ENCODE measurements around the gene NAALADL2. TPM values are rescaled to one million over a fixed set of nuclear protein-coding genes. Genes with fewer than 3 reads are reported as not detected.

Gene NAALADL2
- total RNA-seq, 1 donor from 2014 or later: 2.8 TPM

GRCh38 chr3:175558261-175558660, 699.1 kb downstream of the NAALADL2 start:
- H3K27ac Mint-ChIP-seq (ENCODE audit: unreplicated experiment): no peak overlapping the region
- no peaks in the 10 kb centered on the region for H3K27me3 Mint-ChIP-seq (ENCODE audit: low read depth)
- no peak for DNase-seq (ENCODE audit: low read depth, low spot score)
- no peak overlapping the region for H3K4me3 Mint-ChIP-seq
- TF ChIP-seq CTCF (conservative IDR thresholded peaks at IDR 0.05): no peak
- no peaks in the 10 kb centered on the region for H3K4me1 Mint-ChIP-seq
- peaks cover 4% of the 10 kb centered on the region for H3K36me3 Mint-ChIP-seq (ENCODE audit: low read depth)
- peaks cover 10% of the 10 kb centered on the region for H3K9me3 Mint-ChIP-seq

- Mint-ChIP-seq H3K27me3 (ENCODE audit: low read depth) (no peaks in the 10 kb centered on the region), H3K9me3 (peaks cover 5% of the 10 kb centered on the region), H3K36me3 (ENCODE audit: low read depth) (no peaks in the 10 kb centered on the region), H3K4me1 (no peaks in the 10 kb centered on the region), H3K4me3 (no peak overlapping the region), H3K27ac (ENCODE audit: unreplicated experiment) (no peak overlapping the region)
- DNase-seq (ENCODE audit: low read depth, low spot score): no peak
- TF ChIP-seq CTCF (conservative IDR thresholded peaks at IDR 0.05): no peak
Measured at GRCh38 chr3:175564363-175564762, 705.2 kb downstream of the NAALADL2 start.

- DNase-seq (ENCODE audit: low read depth, low spot score): no peak
- Mint-ChIP-seq H3K9me3 (no peaks in the 10 kb centered on the region), H3K27ac (ENCODE audit: unreplicated experiment) (no peak overlapping the region), H3K4me3 (no peak overlapping the region), H3K4me1 (peaks cover 10% of the 10 kb centered on the region), H3K36me3 (ENCODE audit: low read depth) (no peaks in the 10 kb centered on the region), H3K27me3 (ENCODE audit: low read depth) (no peaks in the 10 kb centered on the region)
- TF ChIP-seq CTCF (conservative IDR thresholded peaks at IDR 0.05): no peak
Measured at GRCh38 chr3:175571096-175571495, 712.0 kb downstream of the NAALADL2 start.

GRCh38 chr3:175573226-175573625, 714.1 kb downstream of the NAALADL2 start:
- DNase-seq (ENCODE audit: low read depth, low spot score): no peak
- no peaks in the 10 kb centered on the region for H3K36me3 Mint-ChIP-seq (ENCODE audit: low read depth)
- TF ChIP-seq CTCF (conservative IDR thresholded peaks at IDR 0.05): no peak
- no peaks in the 10 kb centered on the region for H3K27me3 Mint-ChIP-seq (ENCODE audit: low read depth)
- no peak overlapping the region for H3K27ac Mint-ChIP-seq (ENCODE audit: unreplicated experiment)
- H3K4me3 Mint-ChIP-seq: no peak overlapping the region
- H3K4me1 Mint-ChIP-seq: peaks cover 10% of the 10 kb centered on the region
- no peaks in the 10 kb centered on the region for H3K9me3 Mint-ChIP-seq

GRCh38 chr3:175580318-175580717, 721.2 kb downstream of the NAALADL2 start:
- no peak for DNase-seq (ENCODE audit: low read depth, low spot score)
- no peaks in the 10 kb centered on the region for H3K27me3 Mint-ChIP-seq (ENCODE audit: low read depth)
- no peak overlapping the region for H3K4me3 Mint-ChIP-seq

More at GRCh38 chr3:175580318-175580717, 721.2 kb downstream of the NAALADL2 start:
- H3K4me1 Mint-ChIP-seq: peaks cover 4% of the 10 kb centered on the region
- no peaks in the 10 kb centered on the region for H3K36me3 Mint-ChIP-seq (ENCODE audit: low read depth)
- peaks cover 2% of the 10 kb centered on the region for H3K9me3 Mint-ChIP-seq
- TF ChIP-seq CTCF (conservative IDR thresholded peaks at IDR 0.05): no peak
- no peak overlapping the region for H3K27ac Mint-ChIP-seq (ENCODE audit: unreplicated experiment)

All from neural crest cell (in vitro differentiated cells).